H9 (cell line): ENCODE data around the gene LARP6. TPM values are rescaled to one million over a fixed set of nuclear protein-coding genes. Genes with fewer than 3 reads are reported as not detected.

Experiments used
- DNase-seq: peaks from one replicate; pipeline ENCODE4 v3.0.0-alpha.2; 2017
- H2AFZ ChIP-seq: one replicate; pipeline ENCODE4 v1.6.1; 2013; ENCODE audit warnings: mild to moderate bottlenecking, low read length, control low read depth, moderate library complexity
- H2AK5ac ChIP-seq: 2 replicates; pipeline ENCODE4 v1.6.1; 2013; ENCODE audit warnings: low read length, control low read depth, mixed read lengths; ENCODE audit not compliant: insufficient read length
- H2BK120ac ChIP-seq: one replicate; pipeline ENCODE4 v1.6.1; 2013; ENCODE audit warnings: low read depth, mild to moderate bottlenecking, low read length, control low read depth, inconsistent platforms; ENCODE audit not compliant: poor library complexity, severe bottlenecking
- H2BK12ac ChIP-seq: 2 replicates; pipeline ENCODE4 v1.6.1; 2013; ENCODE audit warnings: low read length, control low read depth, mixed read lengths, low read depth; ENCODE audit not compliant: insufficient read length
- H2BK15ac ChIP-seq: 2 replicates; pipeline ENCODE4 v1.6.1; 2013; ENCODE audit warnings: low read depth, low read length, control low read depth
- H2BK20ac ChIP-seq: one replicate; pipeline ENCODE4 v1.6.1; 2013; ENCODE audit warnings: low read depth, mild to moderate bottlenecking, low read length, control low read depth, inconsistent platforms; ENCODE audit not compliant: poor library complexity, severe bottlenecking
- H2BK5ac ChIP-seq: 2 replicates; pipeline ENCODE4 v1.6.1; 2013; ENCODE audit warnings: low read length, control low read depth, mixed read lengths; ENCODE audit not compliant: insufficient read length
- H3K14ac ChIP-seq: 2 replicates; pipeline ENCODE4 v1.6.1; 2013; ENCODE audit warnings: low read length, control low read depth; ENCODE audit not compliant: insufficient read depth
- H3K18ac ChIP-seq: 2 replicates; pipeline ENCODE4 v1.6.1; 2013; ENCODE audit warnings: low read depth, mild to moderate bottlenecking, mixed read lengths, low read length, control low read depth; ENCODE audit not compliant: insufficient read length
- H3K23ac ChIP-seq: 2 replicates; pipeline ENCODE4 v1.6.1; 2013; ENCODE audit warnings: low read length, control low read depth, mixed read lengths, low read depth; ENCODE audit not compliant: insufficient read length
- H3K23me2 ChIP-seq: 2 replicates; pipeline ENCODE4 v1.6.1; 2013; ENCODE audit warnings: low read depth, mild to moderate bottlenecking, mixed read lengths, low read length, control low read depth; ENCODE audit not compliant: insufficient read length, poor library complexity, severe bottlenecking
- H3K27ac ChIP-seq: 2 replicates; pipeline ENCODE4 v1.5.1; 2013; ENCODE audit warnings: low read length, control low read depth, mixed read lengths, low read depth; ENCODE audit not compliant: insufficient read length
- H3K27me3 ChIP-seq: 2 replicates; pipeline ENCODE4 v1.6.1; 2013; ENCODE audit warnings: low read length, control low read depth, inconsistent platforms; ENCODE audit not compliant: insufficient read depth
- H3K4ac ChIP-seq: 2 replicates; pipeline ENCODE4 v1.6.1; 2013; ENCODE audit warnings: low read depth, mild to moderate bottlenecking, control low read depth, inconsistent platforms, low read length, moderate library complexity
- H3K4me1 ChIP-seq: 2 replicates; pipeline ENCODE4 v1.6.1; 2013; ENCODE audit warnings: low read length, control low read depth, inconsistent platforms; ENCODE audit not compliant: insufficient read depth
- H3K4me2 ChIP-seq: 2 replicates; pipeline ENCODE4 v1.6.1; 2013; ENCODE audit warnings: low read length, control low read depth, mixed read lengths; ENCODE audit not compliant: insufficient read length, insufficient read depth
- H3K56ac ChIP-seq: 2 replicates; pipeline ENCODE4 v1.6.1; 2013; ENCODE audit warnings: low read depth, mild to moderate bottlenecking, mixed read lengths, low read length, control low read depth; ENCODE audit not compliant: insufficient read length
- H3K79me1 ChIP-seq: 2 replicates; pipeline ENCODE4 v1.6.1; 2013; ENCODE audit warnings: low read depth, mild to moderate bottlenecking, moderate library complexity, low read length, control low read depth, inconsistent platforms; ENCODE audit not compliant: insufficient read depth, poor library complexity, severe bottlenecking
- H3K79me2 ChIP-seq: 2 replicates; pipeline ENCODE4 v1.6.1; 2013; ENCODE audit warnings: low read length, control low read depth, inconsistent platforms; ENCODE audit not compliant: insufficient read depth
- H3K9ac ChIP-seq: 2 replicates; pipeline ENCODE4 v1.6.1; 2013; ENCODE audit warnings: low read length, control low read depth, mixed read lengths; ENCODE audit not compliant: insufficient read length; ENCODE audit errors: extremely low read depth
- H3K9me3 ChIP-seq: one replicate; pipeline ENCODE4 v1.6.1; 2013; ENCODE audit warnings: low read depth, low read length, inconsistent platforms; ENCODE audit not compliant: control insufficient read depth
- H3T11ph ChIP-seq: one replicate; pipeline ENCODE4 v1.6.1; 2013; ENCODE audit warnings: mild to moderate bottlenecking, low read length, control low read depth, inconsistent platforms
- H4K20me1 ChIP-seq: one replicate; pipeline ENCODE4 v1.6.1; 2013; ENCODE audit not compliant: control insufficient read depth, insufficient read length, insufficient read depth
- H4K5ac ChIP-seq: 2 replicates; pipeline ENCODE4 v1.6.1; 2013; ENCODE audit warnings: low read depth, mild to moderate bottlenecking, mixed read lengths, low read length, control low read depth; ENCODE audit not compliant: insufficient read length
- H4K8ac ChIP-seq: replicated peaks from 2 replicates; pipeline ENCODE4 v1.6.1; 2013; ENCODE audit warnings: low read length, control low read depth, mixed read lengths, low read depth; ENCODE audit not compliant: insufficient read length
- H4K91ac ChIP-seq: 2 replicates; pipeline ENCODE4 v1.6.1; 2013; ENCODE audit warnings: low read depth, mild to moderate bottlenecking, moderate library complexity, mixed read lengths, low read length, control low read depth; ENCODE audit not compliant: insufficient read length
- H3K27ac Mint-ChIP-seq, 3 experiments: 2 replicates in 2 of 3; 3 replicates in 1 of 3; pipeline ENCODE4 v1.8.0; 2020 to 2021; ENCODE audit warnings: mixed read lengths in 3 of 3, mild to moderate bottlenecking in 1 of 3, moderate library complexity in 1 of 3
- H3K27me3 Mint-ChIP-seq: 2 replicates; pipeline ENCODE4 v1.8.0; 2021; ENCODE audit warnings: low read depth, mild to moderate bottlenecking, moderate library complexity, mixed read lengths
- H3K36me3 Mint-ChIP-seq, 3 experiments: 2 replicates in 2 of 3; 3 replicates in 1 of 3; pipeline ENCODE4 v1.8.0; 2020 to 2021; ENCODE audit warnings: low read depth in 3 of 3, mixed read lengths in 3 of 3; ENCODE audit not compliant: insufficient read depth in 1 of 3
- H3K4me1 Mint-ChIP-seq, 2 experiments: 2 replicates each; pipeline ENCODE4 v1.8.0; 2020; ENCODE audit warnings: mixed read lengths in 2 of 2
- H3K4me3 Mint-ChIP-seq, 2 experiments: 2 replicates in 1 of 2; 3 replicates in 1 of 2; pipeline ENCODE4 v1.8.0; 2020 to 2021; ENCODE audit warnings: mild to moderate bottlenecking in 2 of 2, mixed read lengths in 2 of 2, moderate library complexity in 1 of 2
- H3K9me3 Mint-ChIP-seq, 2 experiments: 2 replicates in 1 of 2; 3 replicates in 1 of 2; pipeline ENCODE4 v1.8.0; 2020; ENCODE audit warnings: mild to moderate bottlenecking in 2 of 2, mixed read lengths in 2 of 2, moderate library complexity in 1 of 2
- CTCF ChIP-seq: fragments of 200-600 bp; sonication (generic); conservative IDR thresholded peaks from 3 replicates; pipeline ENCODE4 v1.8.0; 2021; ENCODE audit warnings: antibody characterized with exemption, mild to moderate bottlenecking
- WGBS: extraction: QIAGEN DNeasy Blood & Tissue Kit; methylation state at CpG from one replicate; pipeline ENCODE4 v1.1.7; 2013; ENCODE audit warnings: missing lambda C conversion rate, low lambda C conversion rate, mixed read lengths; ENCODE audit not compliant: insufficient read length; ENCODE audit errors: extremely low coverage; 5-methylcytosine and 5-hydroxymethylcytosine counted together
- total RNA-seq: library from RNA; stranded (reverse); gene quantifications from 2 replicates; pipeline ENCODE4 v1.2.1, GENCODE V29; 2021

The LARP6 gene
- total RNA-seq, 1 experiment from 2014 or later = 18.9 TPM

GRCh38 chr15:70792171-70792573 lies 61.8 kb downstream of the LARP6 start:
- no peak overlapping the region for H2BK5ac ChIP-seq
- H2BK12ac ChIP-seq = no peak overlapping the region
- no peak overlapping the region for H3K27ac Mint-ChIP-seq
- no peak overlapping the region for H2AFZ ChIP-seq
- H3K27me3 Mint-ChIP-seq = peaks cover 3% of the 10 kb centered on the region; the same call in 1 of the 2 replicates
- H2BK15ac ChIP-seq = no peak overlapping the region
- no peaks in the 10 kb centered on the region for H3K27me3 ChIP-seq
- no CpG with 5 or more reads among the region's 2 CpGs for WGBS
- DNase-seq = no peak
- H3K4me3 Mint-ChIP-seq = no peak overlapping the region
- H3K4me1 ChIP-seq = peaks cover 2% of the 10 kb centered on the region; the same call in 1 of the 2 replicates
- H2BK20ac ChIP-seq = no peak overlapping the region
- H3K27ac ChIP-seq = no peak overlapping the region
- H3K4me2 ChIP-seq = no peak overlapping the region
- no peaks in the 10 kb centered on the region for H3K79me2 ChIP-seq
- no peak overlapping the region for H3K9ac ChIP-seq
- H2AK5ac ChIP-seq = no peak overlapping the region
- H3K18ac ChIP-seq = no peak overlapping the region
- no peak overlapping the region for H3K14ac ChIP-seq
- no peak overlapping the region for H3K4ac ChIP-seq
- no peaks in the 10 kb centered on the region for H3K79me1 ChIP-seq
- H4K91ac ChIP-seq = no peak overlapping the region
- H2BK120ac ChIP-seq = no peak overlapping the region
- H3K56ac ChIP-seq = no peak overlapping the region
- H4K20me1 ChIP-seq = no peaks in the 10 kb centered on the region
- H4K5ac ChIP-seq = no peak overlapping the region
- peaks cover 7 to 16% of the 10 kb centered on the region in 2 experiments; a peak in 2 of 4 replicates for H3K4me1 Mint-ChIP-seq
- TF ChIP-seq CTCF = no peak
- no peaks in the 10 kb centered on the region for H3K36me3 Mint-ChIP-seq
- H3K23me2 ChIP-seq = no peaks in the 10 kb centered on the region
- no peaks in the 10 kb centered on the region for H3K9me3 ChIP-seq
- H3T11ph ChIP-seq = no peak overlapping the region
- H3K23ac ChIP-seq = no peak overlapping the region
- no peaks in the 10 kb centered on the region for H3K9me3 Mint-ChIP-seq
- no peak overlapping the region for H4K8ac ChIP-seq
